ENCODE measurements around the gene GAB4. TPM values are rescaled to one million over a fixed set of nuclear protein-coding genes. Genes with fewer than 3 reads are reported as not detected.

GAB4 gene
- total and polyA plus RNA-seq, 2 of the 4 experiments (the other 2 are of a cell fraction) = not detected

GRCh38 chr22:16935209-16935608 is 72.8 kb downstream of the GAB4 start:
- Histone ChIP-seq H3K14ac (replicated peaks; ENCODE audit: low read depth, low read length) (no peak overlapping the region), H3K9ac (ENCODE audit: low read depth, low read length) (no peak overlapping the region), H3K9me3 (ENCODE audit: control insufficient read depth, insufficient read depth, low read length) (no peaks in the 10 kb centered on the region), H3K4me3 (ENCODE audit: insufficient read depth, low read depth, low read length) (no peak overlapping the region), H4K20me1 (ENCODE audit: insufficient read depth, low read length) (no peaks in the 10 kb centered on the region), H2BK15ac (ENCODE audit: low read depth, low read length) (no peak overlapping the region), H3K79me1 (ENCODE audit: low read depth in 1 of 2, low read length in 2 of 2) (no peaks in the 10 kb centered on the region), H3K36me3 (ENCODE audit: control insufficient read depth, insufficient read depth, low read length) (no peaks in the 10 kb centered on the region), H3K27ac (ENCODE audit: insufficient read depth, low read length) (no peak overlapping the region), H3K4me1 (ENCODE audit: control insufficient read depth, insufficient read depth, low read length) (no peaks in the 10 kb centered on the region), H4K5ac (ENCODE audit: low read depth, low read length) (no peak overlapping the region), H4K91ac (ENCODE audit: insufficient read depth, low read depth, low read length) (no peak overlapping the region), H2AFZ (replicated peaks; ENCODE audit: low read length, poor library complexity) (no peak overlapping the region), H2BK5ac (ENCODE audit: low read depth, low read length, poor library complexity, severe bottlenecking) (no peak overlapping the region), H2AK9ac (replicated peaks; ENCODE audit: low read depth, low read length, poor library complexity) (no peak overlapping the region), H3K9me1 (ENCODE audit: insufficient read depth, low read length) (no peaks in the 10 kb centered on the region), H3K27me3 (ENCODE audit: control insufficient read depth, insufficient read depth, low read length) (no peaks in the 10 kb centered on the region), H3K23ac (ENCODE audit: low read depth, low read length) (no peak overlapping the region), H4K8ac (ENCODE audit: low read depth in 2 of 2, low read length in 2 of 2) (no peak overlapping the region), H3K18ac (ENCODE audit: low read depth, low read length) (no peak overlapping the region), H2AK5ac (ENCODE audit: low read depth, low read length) (no peak overlapping the region), H2BK120ac (ENCODE audit: low read depth, low read length) (no peak overlapping the region), H2BK20ac (ENCODE audit: low read depth, low read length) (no peak overlapping the region), H3K4ac (ENCODE audit: low read depth, low read length) (no peak overlapping the region), H3K4me2 (ENCODE audit: low read depth, low read length) (no peak overlapping the region), H3K56ac (ENCODE audit: extremely low read depth, insufficient read depth, low read length) (no peak overlapping the region)
- BruUV-seq (replicated peaks) = no TSS peak
- ChIA-PET POLR2A (ENCODE audit: unreplicated experiment) (no interaction called here), CTCF (no interaction called here)
- in situ Hi-C loops (cut with MboI; ENCODE audit: low sequenced_read_pairs) = no loop called here
- TF ChIP-seq NFE2L2 (IDR thresholded peaks at IDR 0.05; ENCODE audit: low read depth, low read length) = no peak
- TF ChIP-seq RFX5 (IDR thresholded peaks at IDR 0.05; ENCODE audit: low read depth, low read length) = no peak
- no peak for TF ChIP-seq FOS (IDR thresholded peaks at IDR 0.05; ENCODE audit: low read depth, low read length)
- no peak for TF ChIP-seq MAFK (IDR thresholded peaks at IDR 0.05; ENCODE audit: low read depth, low read length)
- no peak for TF ChIP-seq MAZ (IDR thresholded peaks at IDR 0.05; ENCODE audit: borderline replicate concordance, low read depth, low read length)
- TF ChIP-seq CEBPB (IDR thresholded peaks at IDR 0.05; ENCODE audit: low read depth, low read length) = no peak
- no peak for TF ChIP-seq RAD21 (IDR thresholded peaks at IDR 0.05; ENCODE audit: low read length)
- TF ChIP-seq, protein P1, sequence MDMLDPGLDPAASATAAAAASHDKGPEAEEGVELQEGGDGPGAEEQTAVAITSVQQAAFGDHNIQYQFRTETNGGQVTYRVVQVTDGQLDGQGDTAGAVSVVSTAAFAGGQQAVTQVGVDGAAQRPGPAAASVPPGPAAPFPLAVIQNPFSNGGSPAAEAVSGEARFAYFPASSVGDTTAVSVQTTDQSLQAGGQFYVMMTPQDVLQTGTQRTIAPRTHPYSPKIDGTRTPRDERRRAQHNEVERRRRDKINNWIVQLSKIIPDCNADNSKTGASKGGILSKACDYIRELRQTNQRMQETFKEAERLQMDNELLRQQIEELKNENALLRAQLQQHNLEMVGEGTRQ (IDR thresholded peaks at IDR 0.05; ENCODE audit: low read depth, low read length) = no peak
- no peak for TF ChIP-seq CTCF (conservative IDR thresholded peaks at IDR 0.05; ENCODE audit: low read depth, low read length)
- no peak for TF ChIP-seq MXI1 (IDR thresholded peaks at IDR 0.05; ENCODE audit: borderline replicate concordance, low read depth, low read length)
- no peak for TF ChIP-seq POLR2A (IDR thresholded peaks at IDR 0.05; ENCODE audit: low read depth, low read length)
- TF ChIP-seq CHD1 (IDR thresholded peaks at IDR 0.05; ENCODE audit: low read depth, low read length) = no peak
- DNase-seq = no peak
- intact Hi-C loops (cut with micrococcal nuclease) = no loop called here
- no CpG with 5 or more reads among the region's 4 CpGs for WGBS, 2 experiments (ENCODE audit: extremely low coverage in 2 of 2, insufficient read length in 1 of 2)
- dilution Hi-C loops (cut with HindIII; ENCODE audit: low sequenced_read_pairs, unreplicated experiment) = no loop called here
- no peak for ATAC-seq (ENCODE audit: low read depth)

Data from IMR-90 (cell line).